ENCODE data around the gene BCS1L.
A peak's percentile ranks its signal among the peaks of the same experiment; 100 is the strongest.
"Not testable (repeated sequence)": the region's sequence is repeated elsewhere in the genome, so short reads cannot be mapped to it uniquely, and the experiment has no call there.

Gene BCS1L

GRCh38 chr2:218659988-218660358, 490 bp downstream of the BCS1L start:
- no peak for DNase-seq (ENCODE audit: low read depth in 2 of 2, low spot score in 1 of 2)

- no peak for DNase-seq (ENCODE audit: low read depth in 2 of 2, low spot score in 1 of 2)
These were observed 2.9 kb downstream of the BCS1L start for GRCh38 chr2:218662377-218662776.

GRCh38 chr2:218662827-218663226, 3.3 kb downstream of the BCS1L start:
- DNase-seq (ENCODE audit: low read depth in 2 of 2, low spot score in 1 of 2): no peak

- no peak for DNase-seq (ENCODE audit: low read depth in 2 of 2, low spot score in 1 of 2)
These were observed 4.4 kb downstream of the BCS1L start for GRCh38 chr2:218663901-218664300.

- DNase-seq (ENCODE audit: low read depth in 2 of 2, low spot score in 1 of 2): no peak
These were observed 5.2 kb downstream of the BCS1L start for GRCh38 chr2:218664653-218665052.

- DNase-seq (ENCODE audit: low read depth in 2 of 2, low spot score in 1 of 2): no peak
These were observed 11.7 kb downstream of the BCS1L start for GRCh38 chr2:218671097-218671653.

GRCh38 chr2:218671654-218672566, 12.4 kb downstream of the BCS1L start, which contains the start of the genes RNF25 and STK36:
Gene RNF25, minus strand, starts transcription at chr2:218672002. Its CDS starts 32 bp downstream, at chr2:218671970.
Gene STK36, plus strand, starts transcription at chr2:218672086. Its CDS starts 744 bp downstream, at chr2:218672830.
- peak; percentile 51 to 72 for DNase-seq (ENCODE audit: low read depth in 2 of 2, low spot score in 1 of 2)

GRCh38 chr2:218679119-218679518, 19.6 kb downstream of the BCS1L start:
- DNase-seq (ENCODE audit: low read depth in 2 of 2, low spot score in 1 of 2): no peak

GRCh38 chr2:218680061-218680460, 20.6 kb downstream of the BCS1L start:
- no peak for DNase-seq (ENCODE audit: low read depth in 2 of 2, low spot score in 1 of 2)

GRCh38 chr2:218687400-218688060, 28.0 kb downstream of the BCS1L start:
- DNase-seq (ENCODE audit: low read depth in 2 of 2, low spot score in 1 of 2): not testable (repeated sequence)

- no peak for DNase-seq (ENCODE audit: low read depth in 2 of 2, low spot score in 1 of 2)
These were observed 31.8 kb downstream of the BCS1L start for GRCh38 chr2:218691234-218691633.

- no peak for DNase-seq (ENCODE audit: low read depth in 2 of 2, low spot score in 1 of 2)
These were observed 35.1 kb downstream of the BCS1L start for GRCh38 chr2:218694405-218695145.

GRCh38 chr2:218698885-218699284, 39.4 kb downstream of the BCS1L start:
- DNase-seq (ENCODE audit: low read depth in 2 of 2, low spot score in 1 of 2): no peak

GRCh38 chr2:218701806-218702205, 42.3 kb downstream of the BCS1L start:
- DNase-seq (ENCODE audit: low read depth in 2 of 2, low spot score in 1 of 2): no peak

GRCh38 chr2:218703341-218703740, 43.9 kb downstream of the BCS1L start:
- no peak for DNase-seq (ENCODE audit: low read depth in 2 of 2, low spot score in 1 of 2)

- no peak for DNase-seq (ENCODE audit: low read depth in 2 of 2, low spot score in 1 of 2)
These were observed 48.6 kb downstream of the BCS1L start for GRCh38 chr2:218708086-218708485.

- no peak for DNase-seq (ENCODE audit: low read depth in 2 of 2, low spot score in 1 of 2)
These were observed 50.4 kb downstream of the BCS1L start for GRCh38 chr2:218709908-218710307.

- DNase-seq (ENCODE audit: low read depth in 2 of 2, low spot score in 1 of 2): peak in 1 of 2 donors; percentile 2
These were observed 50.8 kb downstream of the BCS1L start for GRCh38 chr2:218710334-218710686.

- peak; percentile 95 to 97 for DNase-seq (ENCODE audit: low read depth in 2 of 2, low spot score in 1 of 2)
These were observed 51.4 kb downstream of the BCS1L start, which contains the start of gene TTLL4 for GRCh38 chr2:218710687-218711549. Gene TTLL4, plus strand, starts transcription at chr2:218710835. Its CDS starts 26,842 bp downstream, at chr2:218737677.

- DNase-seq (ENCODE audit: low read depth in 2 of 2, low spot score in 1 of 2): no peak
These were observed 52.1 kb downstream of the BCS1L start for GRCh38 chr2:218711550-218711929.

Data from stimulated activated CD8-positive, alpha-beta memory T cell treated with anti-CD3 and anti-CD28 coated beads, Interleukin-4, amount 100 ng/mL, for 4 hours (primary cell).